DND-41 (cell line): Measurements from ENCODE around the gene GRIA1.

Experiments
- ATAC-seq: fragments of 200-7000 bp; cut with Tn5 transposase; 3 replicates; pipeline ENCODE4 v1.9.1; 2021; ENCODE audit warnings: low read depth; ENCODE audit not compliant: insufficient read depth
- DNase-seq: peaks from one replicate; pipeline ENCODE4 v3.0.0-alpha.2; 2020
- H2AFZ ChIP-seq: 2 replicates; pipeline ENCODE4 v1.6.0; 2012; ENCODE audit warnings: low read depth, low read length
- H3K27ac ChIP-seq: 2 replicates; pipeline ENCODE4 v1.5.1; 2012; ENCODE audit warnings: low read length, inconsistent platforms
- H3K27me3 ChIP-seq: fragments of 200-600 bp; sonication (generic); 2 replicates; pipeline ENCODE4 v1.6.0; 2012; ENCODE audit warnings: low read length, mild to moderate bottlenecking, inconsistent platforms; ENCODE audit not compliant: insufficient read depth, poor library complexity
- H3K36me3 ChIP-seq: 2 replicates; pipeline ENCODE4 v1.5.1; 2012; ENCODE audit warnings: low read length, inconsistent platforms; ENCODE audit not compliant: insufficient read depth
- H3K4me1 ChIP-seq: 2 replicates; pipeline ENCODE4 v1.5.1; 2012; ENCODE audit warnings: mild to moderate bottlenecking, low read length; ENCODE audit not compliant: insufficient read depth
- H3K4me2 ChIP-seq: 2 replicates; pipeline ENCODE4 v1.6.0; 2012; ENCODE audit warnings: mild to moderate bottlenecking, moderate library complexity, low read length, inconsistent platforms; ENCODE audit not compliant: insufficient read depth
- H3K4me3 ChIP-seq, 2 experiments: fragments of 200-600 bp in 1 of 2; shearing (Covaris generic) in 1 of 2; 2 replicates each; pipeline ENCODE4 v1.5.1; 2012 to 2016; ENCODE audit warnings: inconsistent platforms in 2 of 2, low read length in 2 of 2, mild to moderate bottlenecking in 2 of 2, low read depth in 1 of 2, moderate library complexity in 1 of 2
- H3K79me2 ChIP-seq: 2 replicates; pipeline ENCODE4 v1.6.0; 2012; ENCODE audit warnings: low read length, inconsistent platforms; ENCODE audit not compliant: insufficient read depth
- H3K9ac ChIP-seq: 2 replicates; pipeline ENCODE4 v1.6.0; 2012; ENCODE audit warnings: low read depth, mild to moderate bottlenecking, inconsistent platforms, low read length, moderate library complexity
- H3K9me3 ChIP-seq: 2 replicates; pipeline ENCODE4 v1.5.1; 2012; ENCODE audit warnings: low read length, moderate library complexity, mild to moderate bottlenecking, inconsistent platforms; ENCODE audit not compliant: insufficient read depth, severe bottlenecking
- H4K20me1 ChIP-seq: 2 replicates; pipeline ENCODE4 v1.6.0; 2012; ENCODE audit warnings: low read length; ENCODE audit not compliant: insufficient read depth
- CTCF ChIP-seq: IDR thresholded peaks from 2 replicates; pipeline ENCODE4 v1.5.1; 2012; ENCODE audit warnings: borderline replicate concordance, low read length, moderate library complexity, mild to moderate bottlenecking; ENCODE audit not compliant: poor library complexity, severe bottlenecking; ENCODE audit errors: extremely low read depth
- EZH2 ChIP-seq: IDR thresholded peaks from 3 replicates; pipeline ENCODE4 v1.6.1; 2012; ENCODE audit warnings: borderline replicate concordance, low read depth, mild to moderate bottlenecking, moderate library complexity, low read length, inconsistent platforms; ENCODE audit not compliant: severe bottlenecking

The GRIA1 gene

GRCh38 chr5:153783362-153783658, 292.8 kb downstream of the GRIA1 start:
- Histone ChIP-seq H3K9me3 (no peaks in the 10 kb centered on the region), H3K4me1 (no peaks in the 10 kb centered on the region), H3K36me3 (no peaks in the 10 kb centered on the region), H3K27ac (no peak overlapping the region), H3K79me2 (no peaks in the 10 kb centered on the region), H3K27me3 (no peaks in the 10 kb centered on the region), H4K20me1 (no peaks in the 10 kb centered on the region), H3K4me3 (no peak overlapping the region), H3K4me2 (no peak overlapping the region), H3K9ac (no peak overlapping the region), H2AFZ (no peak overlapping the region)
- DNase-seq (no peak), ATAC-seq (no peak)
- TF ChIP-seq CTCF (no peak), EZH2 (no peak)

GRCh38 chr5:153784277-153784676, 293.8 kb downstream of the GRIA1 start:
- H3K36me3 ChIP-seq = no peaks in the 10 kb centered on the region
- DNase-seq (no peak), ATAC-seq (no peak)
- H3K9ac ChIP-seq = no peak overlapping the region
- H3K27ac ChIP-seq = no peak overlapping the region
- H2AFZ ChIP-seq = no peak overlapping the region
- H3K4me3 ChIP-seq = no peak overlapping the region
- H3K27me3 ChIP-seq = no peaks in the 10 kb centered on the region
- no peak overlapping the region for H3K4me2 ChIP-seq
- no peaks in the 10 kb centered on the region for H4K20me1 ChIP-seq
- no peaks in the 10 kb centered on the region for H3K79me2 ChIP-seq
- no peaks in the 10 kb centered on the region for H3K9me3 ChIP-seq
- TF ChIP-seq CTCF (no peak), EZH2 (no peak)
- no peaks in the 10 kb centered on the region for H3K4me1 ChIP-seq

GRCh38 chr5:153791339-153791738, 300.9 kb downstream of the GRIA1 start:
- Histone ChIP-seq H3K79me2 (no peaks in the 10 kb centered on the region), H3K4me1 (no peaks in the 10 kb centered on the region), H3K27ac (no peak overlapping the region), H3K27me3 (no peaks in the 10 kb centered on the region), H3K36me3 (no peaks in the 10 kb centered on the region), H3K9me3 (no peaks in the 10 kb centered on the region), H3K4me2 (no peak overlapping the region), H3K4me3 (no peak overlapping the region), H3K9ac (no peak overlapping the region), H2AFZ (no peak overlapping the region), H4K20me1 (no peaks in the 10 kb centered on the region)
- DNase-seq = no peak
- ATAC-seq = no peak
- TF ChIP-seq CTCF (no peak), EZH2 (no peak)

GRCh38 chr5:153792305-153792704, 301.8 kb downstream of the GRIA1 start:
- H3K27ac ChIP-seq = no peak overlapping the region
- no peak for ATAC-seq
- no peaks in the 10 kb centered on the region for H3K27me3 ChIP-seq
- no peaks in the 10 kb centered on the region for H3K9me3 ChIP-seq
- TF ChIP-seq CTCF (no peak), EZH2 (no peak)
- no peaks in the 10 kb centered on the region for H3K36me3 ChIP-seq
- H3K4me2 ChIP-seq = no peak overlapping the region
- H3K4me3 ChIP-seq = no peak overlapping the region
- no peaks in the 10 kb centered on the region for H4K20me1 ChIP-seq
- H3K9ac ChIP-seq = no peak overlapping the region
- no peak overlapping the region for H2AFZ ChIP-seq
- H3K79me2 ChIP-seq = no peaks in the 10 kb centered on the region
- no peaks in the 10 kb centered on the region for H3K4me1 ChIP-seq
- no peak for DNase-seq
